RWPE2 (cell line): Measurements from ENCODE around the gene GIMAP8.

Source experiments
- ATAC-seq: fragments of 200-7000 bp; cut with Tn5 transposase; 3 replicates; pipeline ENCODE4 v1.9.1; 2021; ENCODE audit warnings: low read depth
- DNase-seq: peaks from one replicate; pipeline ENCODE4 v3.0.0-alpha.2; 2020; ENCODE audit warnings: low spot score
- H3K27ac ChIP-seq: fragments of 450-650 bp; 2 replicates; pipeline ENCODE4 v1.5.1; 2017; ENCODE audit warnings: mild to moderate bottlenecking; ENCODE audit not compliant: poor library complexity, severe bottlenecking
- H3K27me3 ChIP-seq: fragments of 250-450 bp; sonication (Bioruptor Pico); 2 replicates; pipeline ENCODE4 v1.5.1; 2021; ENCODE audit warnings: mild to moderate bottlenecking, moderate library complexity; ENCODE audit not compliant: insufficient read depth, poor library complexity, severe bottlenecking
- H3K36me3 ChIP-seq: fragments of 250-450 bp; sonication (Bioruptor Pico); 2 replicates; pipeline ENCODE4 v1.5.1; 2020; ENCODE audit warnings: low read depth, mild to moderate bottlenecking, moderate library complexity
- H3K4me1 ChIP-seq: fragments of 250-450 bp; sonication (Bioruptor Pico); 2 replicates; pipeline ENCODE4 v1.5.1; 2021; ENCODE audit warnings: mild to moderate bottlenecking, moderate library complexity; ENCODE audit not compliant: insufficient read depth, poor library complexity, severe bottlenecking
- H3K4me3 ChIP-seq: fragments of 250-450 bp; sonication (Bioruptor Pico); 2 replicates; pipeline ENCODE4 v1.5.1; 2021; ENCODE audit warnings: mild to moderate bottlenecking, moderate library complexity; ENCODE audit not compliant: severe bottlenecking
- H3K9me3 ChIP-seq: fragments of 250-450 bp; sonication (Bioruptor Pico); 2 replicates; pipeline ENCODE4 v1.5.1; 2021; ENCODE audit warnings: mild to moderate bottlenecking, moderate library complexity; ENCODE audit not compliant: severe bottlenecking
- TF ChIP-seq, protein P1 (sequence below): fragments of 450-650 bp; IDR thresholded peaks from one replicate; pipeline ENCODE4 v1.5.1; 2017; ENCODE audit warnings: mild to moderate bottlenecking, moderate library complexity; ENCODE audit not compliant: poor library complexity, severe bottlenecking

Gene GIMAP8

GRCh38 chr7:150415161-150416153 is 35.0 kb upstream of the GIMAP8 start:
- no peak overlapping the region for H3K4me3 ChIP-seq
- no peaks in the 10 kb centered on the region for H3K4me1 ChIP-seq
- H3K27ac ChIP-seq, result no peak overlapping the region
- DNase-seq (no peak), ATAC-seq (no peak)
- no peaks in the 10 kb centered on the region for H3K36me3 ChIP-seq
- H3K9me3 ChIP-seq, result no peaks in the 10 kb centered on the region
- TF ChIP-seq, protein P1, sequence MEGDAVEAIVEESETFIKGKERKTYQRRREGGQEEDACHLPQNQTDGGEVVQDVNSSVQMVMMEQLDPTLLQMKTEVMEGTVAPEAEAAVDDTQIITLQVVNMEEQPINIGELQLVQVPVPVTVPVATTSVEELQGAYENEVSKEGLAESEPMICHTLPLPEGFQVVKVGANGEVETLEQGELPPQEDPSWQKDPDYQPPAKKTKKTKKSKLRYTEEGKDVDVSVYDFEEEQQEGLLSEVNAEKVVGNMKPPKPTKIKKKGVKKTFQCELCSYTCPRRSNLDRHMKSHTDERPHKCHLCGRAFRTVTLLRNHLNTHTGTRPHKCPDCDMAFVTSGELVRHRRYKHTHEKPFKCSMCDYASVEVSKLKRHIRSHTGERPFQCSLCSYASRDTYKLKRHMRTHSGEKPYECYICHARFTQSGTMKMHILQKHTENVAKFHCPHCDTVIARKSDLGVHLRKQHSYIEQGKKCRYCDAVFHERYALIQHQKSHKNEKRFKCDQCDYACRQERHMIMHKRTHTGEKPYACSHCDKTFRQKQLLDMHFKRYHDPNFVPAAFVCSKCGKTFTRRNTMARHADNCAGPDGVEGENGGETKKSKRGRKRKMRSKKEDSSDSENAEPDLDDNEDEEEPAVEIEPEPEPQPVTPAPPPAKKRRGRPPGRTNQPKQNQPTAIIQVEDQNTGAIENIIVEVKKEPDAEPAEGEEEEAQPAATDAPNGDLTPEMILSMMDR, result no peak
- no peaks in the 10 kb centered on the region for H3K27me3 ChIP-seq

DNA sequence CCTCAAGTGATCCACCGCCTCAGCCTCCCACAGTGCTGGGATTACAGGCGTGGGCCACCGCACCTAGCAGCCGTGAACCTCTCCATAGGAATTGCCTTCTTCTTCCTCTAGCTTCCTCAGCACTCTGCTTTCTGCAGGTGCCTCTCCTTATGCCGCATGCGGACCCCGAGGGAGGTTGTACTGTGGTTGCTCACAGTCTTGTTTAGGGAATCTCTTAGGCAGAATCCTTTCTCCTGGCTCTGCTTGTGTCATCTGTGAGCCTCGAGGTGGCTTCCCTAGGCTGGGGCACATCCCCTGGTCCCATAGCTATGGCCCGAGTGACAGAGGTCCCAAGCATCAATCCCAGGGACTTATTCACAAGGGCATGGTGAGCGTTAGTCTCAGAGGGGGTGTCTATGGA is 33.2 kb upstream of the GIMAP8 start:
- Histone ChIP-seq H3K4me3 (no peak overlapping the region), H3K4me1 (no peaks in the 10 kb centered on the region), H3K27me3 (no peaks in the 10 kb centered on the region), H3K27ac (no peak overlapping the region), H3K9me3 (no peaks in the 10 kb centered on the region), H3K36me3 (no peaks in the 10 kb centered on the region)
- DNase-seq (peak; percentile 13), ATAC-seq (no peak)
- TF ChIP-seq, protein P1, result no peak

- no peak overlapping the region for H3K4me3 ChIP-seq
- H3K4me1 ChIP-seq, result no peaks in the 10 kb centered on the region
- ATAC-seq (no peak), DNase-seq (peak; percentile 13)
- no peaks in the 10 kb centered on the region for H3K27me3 ChIP-seq
- H3K9me3 ChIP-seq, result no peaks in the 10 kb centered on the region
- TF ChIP-seq, protein P1, result no peak
- no peak overlapping the region for H3K27ac ChIP-seq
- no peaks in the 10 kb centered on the region for H3K36me3 ChIP-seq
Observed at GRCh38 chr7:150417863-150418262, 32.6 kb upstream of the GIMAP8 start.

- H3K9me3 ChIP-seq, result no peaks in the 10 kb centered on the region
- ATAC-seq (no peak), DNase-seq (no peak)
- H3K4me3 ChIP-seq, result no peak overlapping the region
- TF ChIP-seq, protein P1, result no peak
- H3K4me1 ChIP-seq, result no peaks in the 10 kb centered on the region
- H3K27me3 ChIP-seq, result no peaks in the 10 kb centered on the region
- H3K27ac ChIP-seq, result no peak overlapping the region
- no peaks in the 10 kb centered on the region for H3K36me3 ChIP-seq
Observed at GRCh38 chr7:150420242-150420641, 30.2 kb upstream of the GIMAP8 start.

DNA sequence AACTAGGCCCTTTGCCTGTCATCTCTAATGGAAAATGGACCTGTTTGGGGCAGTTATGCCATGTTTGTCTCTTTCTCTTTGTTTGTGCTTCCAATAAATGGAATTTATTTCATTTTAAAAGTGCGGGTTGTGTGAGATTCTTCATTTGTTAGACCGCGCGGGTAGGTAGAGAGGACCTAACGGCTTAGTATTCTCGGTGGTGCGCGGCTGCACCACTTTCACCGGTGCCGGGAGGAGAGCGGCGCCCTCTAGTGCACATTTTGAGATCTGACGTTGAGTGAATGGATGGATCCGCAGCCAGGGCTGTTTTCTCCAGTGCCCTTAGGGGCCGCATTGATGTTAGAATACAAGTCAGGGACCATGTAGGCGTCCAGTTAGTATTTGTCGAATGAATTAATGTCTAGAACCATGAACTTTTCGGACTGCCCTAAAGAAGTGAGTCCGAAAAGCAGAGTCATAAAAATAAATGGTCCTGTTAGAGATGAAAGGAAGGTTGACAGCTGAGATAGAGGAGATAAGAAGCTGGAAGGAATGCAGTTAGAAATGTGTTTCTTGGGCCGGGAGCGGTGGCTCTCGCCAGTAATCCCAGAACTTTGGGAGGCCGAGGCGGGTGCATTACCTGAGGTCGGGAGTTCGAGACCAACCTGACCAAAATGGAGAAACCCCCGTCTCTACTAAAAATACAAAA is 29.3 kb upstream of the GIMAP8 start:
- Histone ChIP-seq H3K4me1 (no peaks in the 10 kb centered on the region), H3K27me3 (no peaks in the 10 kb centered on the region), H3K27ac (no peak overlapping the region), H3K36me3 (no peaks in the 10 kb centered on the region), H3K4me3 (no peak overlapping the region), H3K9me3 (no peaks in the 10 kb centered on the region)
- ATAC-seq, result peak; percentile 99
- DNase-seq, result no peak
- TF ChIP-seq, protein P1, result peak; percentile 97
